SK-N-SH (cell line): ENCODE data around the gene PPIF. TPM values are rescaled to one million over a fixed set of nuclear protein-coding genes. Genes with fewer than 3 reads are reported as not detected.

Experiments
- CTCF ChIA-PET: fragments of 300-600, 350-600 bp; formaldehyde crosslinking; extraction: SDS; loops from one replicate; lab custom pipeline; 2021; lab: Yijun Ruan, JAX
- POLR2A ChIA-PET: fragments of 350-600 bp; sonication (Branson Sonifier 250); formaldehyde crosslinking; extraction: SDS; loops from one replicate; lab custom pipeline; 2020; ENCODE audit warnings: antibody characterized with exemption, inconsistent platforms; lab: Yijun Ruan, JAX
- DNase-seq: peaks from one replicate; pipeline ENCODE4 v3.0.0; 2012
- H2AFZ ChIP-seq: fragments of 200-600 bp; sonication (generic); 2 replicates; pipeline ENCODE4 v1.8.1; 2016; ENCODE audit warnings: antibody characterized with exemption, mild to moderate bottlenecking, low read depth
- H3F3A ChIP-seq: fragments of 200-600 bp; sonication (generic); replicated peaks from 2 replicates; pipeline ENCODE3; 2016; ENCODE audit warnings: antibody characterized with exemption, mild to moderate bottlenecking; ENCODE audit not compliant: insufficient read depth
- H3K27ac ChIP-seq, 2 experiments: fragments of 200-500 bp in 1 of 2; fragments of 200-600 bp in 1 of 2; sonication (Bioruptor generic) in 1 of 2; sonication (generic), shearing (Covaris generic) in 1 of 2; 2 replicates each; pipeline versions ENCODE4 v1.5.1 to v1.6.1; 2014 to 2016; ENCODE audit warnings: low read depth in 2 of 2, inconsistent platforms in 1 of 2, low read length in 1 of 2, mild to moderate bottlenecking in 1 of 2, mixed read lengths in 1 of 2
- H3K27me3 ChIP-seq: fragments of 200-600 bp; sonication (generic), shearing (Covaris generic); 2 replicates; pipeline ENCODE4 v1.6.1; 2016; ENCODE audit warnings: mixed run types; ENCODE audit not compliant: insufficient read depth
- H3K36me3 ChIP-seq, 2 experiments: fragments of 200-500 bp in 1 of 2; fragments of 200-600 bp in 1 of 2; sonication (Bioruptor generic) in 1 of 2; sonication (generic) in 1 of 2; replicated peaks in 1 of 2; 2 replicates each; pipeline versions ENCODE3 to v1.5.1; 2014 to 2016; ENCODE audit warnings: low read length in 1 of 2, mild to moderate bottlenecking in 1 of 2; ENCODE audit not compliant: insufficient read depth in 2 of 2, control insufficient read depth in 1 of 2
- H3K4me1 ChIP-seq, 2 experiments: fragments of 200-500 bp in 1 of 2; fragments of 200-600 bp in 1 of 2; sonication (Bioruptor generic) in 1 of 2; sonication (generic), shearing (Covaris generic) in 1 of 2; 2 replicates each; pipeline versions ENCODE4 v1.5.1 to v1.6.1; 2014 to 2016; ENCODE audit warnings: low read depth in 1 of 2, low read length in 1 of 2, mixed run types in 1 of 2; ENCODE audit not compliant: insufficient read depth in 2 of 2, control insufficient read depth in 1 of 2
- H3K4me2 ChIP-seq: fragments of 200-600 bp; sonication (generic), shearing (Covaris generic); 2 replicates; pipeline ENCODE4 v1.6.1; 2017; ENCODE audit warnings: mixed run types
- H3K4me3 ChIP-seq, 2 experiments: fragments of 200-500 bp in 1 of 2; fragments of 200-600 bp in 1 of 2; sonication (Bioruptor generic) in 1 of 2; sonication (generic), shearing (Covaris generic) in 1 of 2; 2 replicates each; pipeline versions ENCODE4 v1.5.1 to v1.8.1; 2014 to 2016; ENCODE audit warnings: low read depth in 2 of 2, inconsistent platforms in 1 of 2, low read length in 1 of 2, mild to moderate bottlenecking in 1 of 2, mixed read lengths in 1 of 2, moderate library complexity in 1 of 2
- H3K79me2 ChIP-seq: fragments of 200-600 bp; sonication (generic); 2 replicates; pipeline ENCODE4 v1.8.1; 2017; ENCODE audit warnings: mild to moderate bottlenecking; ENCODE audit not compliant: insufficient read depth
- H3K9ac ChIP-seq: fragments of 200-600 bp; sonication (generic); 2 replicates; pipeline ENCODE4 v1.6.1; 2017; ENCODE audit warnings: mixed run types
- H3K9me2 ChIP-seq: fragments of 200-600 bp; sonication (generic); 2 replicates; pipeline ENCODE4 v1.6.1; 2017; ENCODE audit warnings: mixed run types
- H3K9me3 ChIP-seq: fragments of 200-600 bp; sonication (generic); 2 replicates; pipeline ENCODE4 v1.6.1; 2017; ENCODE audit warnings: mixed run types, mild to moderate bottlenecking, moderate library complexity
- H4K20me1 ChIP-seq: fragments of 200-600 bp; sonication (generic); 2 replicates; pipeline ENCODE4 v1.6.1; 2017; ENCODE audit warnings: mild to moderate bottlenecking, mixed run types; ENCODE audit not compliant: insufficient read depth
- EZH2phosphoT487 ChIP-seq: fragments of 200-600 bp; sonication (generic); IDR thresholded peaks from 2 replicates; pipeline ENCODE4 v1.6.1; 2017; ENCODE audit warnings: low read depth, mixed run types, mild to moderate bottlenecking, antibody characterized with exemption, moderate library complexity, borderline replicate concordance
- FOSL2 ChIP-seq: IDR thresholded peaks from 2 replicates; pipeline ENCODE4 v1.4.0; 2012; ENCODE audit warnings: low read depth, mild to moderate bottlenecking, moderate library complexity, borderline replicate concordance
- IRF3 ChIP-seq: fragments of 150-350 bp; IDR thresholded peaks from 2 replicates; pipeline ENCODE4 v1.6.1; 2016; ENCODE audit warnings: mild to moderate bottlenecking, low read depth, low read length
- JUND ChIP-seq: IDR thresholded peaks from 2 replicates; pipeline ENCODE4 v1.4.0; 2012
- MAX ChIP-seq: IDR thresholded peaks from 2 replicates; pipeline ENCODE4 v1.4.0; 2012; ENCODE audit warnings: low read depth
- MXI1 ChIP-seq: IDR thresholded peaks from 2 replicates; pipeline ENCODE4 v1.6.1; 2012; ENCODE audit warnings: mild to moderate bottlenecking, low read depth, low read length, improper control_type of control experiment
- POLR2AphosphoS5 ChIP-seq: IDR thresholded peaks from 2 replicates; pipeline ENCODE4 v1.6.1; 2012; ENCODE audit warnings: low read depth, low read length
- RAD21 ChIP-seq: IDR thresholded peaks from 2 replicates; pipeline ENCODE4 v1.6.1; 2012; ENCODE audit warnings: mild to moderate bottlenecking, low read length
- RCOR1 ChIP-seq: fragments of 150-350 bp; IDR thresholded peaks from 2 replicates; pipeline ENCODE4 v1.6.1; 2017; ENCODE audit warnings: antibody characterized with exemption, low read length
- REST ChIP-seq: IDR thresholded peaks from 2 replicates; pipeline ENCODE4 v1.6.1; 2012; ENCODE audit warnings: mild to moderate bottlenecking, low read depth, low read length, moderate library complexity
- RFX5 ChIP-seq: IDR thresholded peaks from 2 replicates; pipeline ENCODE4 v1.6.1; 2012; ENCODE audit warnings: mild to moderate bottlenecking, improper control_type of control experiment, low read length
- SMC3 ChIP-seq: IDR thresholded peaks from 2 replicates; pipeline ENCODE4 v1.6.1; 2012; ENCODE audit warnings: low read depth, low read length, improper control_type of control experiment
- TAF1 ChIP-seq: IDR thresholded peaks from 2 replicates; pipeline ENCODE4 v1.6.1; 2012; ENCODE audit warnings: low read depth, mild to moderate bottlenecking, low read length, moderate library complexity, borderline replicate concordance
- WGBS: methylation state at CpG from one replicate; pipeline ENCODE4 v1.1.6; 2017; ENCODE audit warnings: low lambda C conversion rate; 5-methylcytosine and 5-hydroxymethylcytosine counted together
- polyA plus RNA-seq, 3 experiments: library from polyadenylated mRNA; depleted of rRNA; stranded (reverse); fragments of >200 nt; gene quantifications; 2 replicates each; pipeline ENCODE4 v1.2.3, GENCODE V29; 2012

Gene PPIF
- polyA plus RNA-seq, 1 of the 3 experiments (the other 2 are of a cell fraction) = 85.9 TPM

- H4K20me1 ChIP-seq = peaks cover 16% of the 10 kb centered on the region; the same call in 1 of the 2 replicates
- ChIA-PET CTCF (interaction anchor here (0.6 to 1.6 kb wide), 6 partner anchors 29 to 1074 kb away, joined by 3 to 4 read pairs (median 4); no protein-coding TSS in a partner anchor), POLR2A (interaction anchor here (2.4 kb wide), 1 partner anchor 102 kb away, joined by 7 read pairs; no protein-coding TSS in a partner anchor)
- no peak overlapping the region for H3K4me2 ChIP-seq
- TF ChIP-seq FOSL2 (no peak), SMC3 (no peak), MXI1 (no peak), MAX (no peak), RFX5 (no peak), REST (no peak)
- H3K4me3 ChIP-seq = no peak overlapping the region
- H2AFZ ChIP-seq = no peak overlapping the region
- H3K27me3 ChIP-seq = no peaks in the 10 kb centered on the region
- H3K9ac ChIP-seq = no peak overlapping the region
- H3K4me1 ChIP-seq = peaks cover 13 to 63% of the 10 kb centered on the region in 2 experiments; a peak in 3 of 4 replicates
- H3F3A ChIP-seq = no peaks in the 10 kb centered on the region
- 93% methylated on average over 3 of the region's 3 CpGs for WGBS
- no peaks in the 10 kb centered on the region for H3K9me3 ChIP-seq
- no peaks in the 10 kb centered on the region for H3K9me2 ChIP-seq
- H3K79me2 ChIP-seq = peaks cover 27% of the 10 kb centered on the region
- H3K27ac ChIP-seq = no peak overlapping the region
- H3K36me3 ChIP-seq = peaks cover 8 to 9% of the 10 kb centered on the region in 2 experiments
- DNase-seq = no peak
Measured at GRCh38 chr10:79344502-79345195, 2.6 kb upstream of the PPIF start.

- H4K20me1 ChIP-seq = peaks cover 18% of the 10 kb centered on the region; the same call in 1 of the 2 replicates
- DNase-seq = no peak
- H3K27me3 ChIP-seq = no peaks in the 10 kb centered on the region
- POLR2A ChIA-PET = interaction anchor here (0.6 to 2.4 kb wide), 2 partner anchors 103 to 105 kb away, joined by 4 to 7 read pairs; no protein-coding TSS in a partner anchor
- H3K4me2 ChIP-seq = no peak overlapping the region
- H2AFZ ChIP-seq = no peak overlapping the region
- peaks cover 35% of the 10 kb centered on the region for H3K79me2 ChIP-seq
- 94% methylated on average over 3 of the region's 5 CpGs for WGBS
- no peak overlapping the region for H3K4me3 ChIP-seq
- peaks cover 14 to 17% of the 10 kb centered on the region in 2 experiments for H3K36me3 ChIP-seq
- H3K4me1 ChIP-seq = peaks cover 13 to 64% of the 10 kb centered on the region in 2 experiments; a peak in 3 of 4 replicates
- no peak overlapping the region for H3K27ac ChIP-seq
- H3K9me3 ChIP-seq = no peaks in the 10 kb centered on the region
- no peaks in the 10 kb centered on the region for H3F3A ChIP-seq
- no peaks in the 10 kb centered on the region for H3K9me2 ChIP-seq
- CTCF ChIA-PET = interaction anchor here (0.6 to 2.2 kb wide), 9 partner anchors 11 to 1073 kb away, joined by 3 to 11 read pairs (median 4); no protein-coding TSS in a partner anchor
- no peak overlapping the region for H3K9ac ChIP-seq
- TF ChIP-seq TAF1 (no peak), JUND (no peak), REST (no peak), POLR2AphosphoS5 (no peak), EZH2phosphoT487 (no peak), RAD21 (no peak), IRF3 (no peak), RCOR1 (no peak)
Measured at GRCh38 chr10:79345241-79346011, 1.8 kb upstream of the PPIF start.
